ENCODE measurements around the gene ITGBL1.

The ITGBL1 gene

GRCh38 chr13:101451641-101452040, 834 bp upstream of the ITGBL1 start:
- no peak overlapping the region for H3K4me3 ChIP-seq (ENCODE audit: low read depth, low read length)
- TF ChIP-seq CTCF (IDR thresholded peaks at IDR 0.05; ENCODE audit: borderline replicate concordance, insufficient read depth, low read depth, low read length) = no peak

GRCh38 chr13:101453784-101454201, 1.3 kb downstream of the ITGBL1 start:
- H3K4me3 ChIP-seq (ENCODE audit: low read depth, low read length) = no peak overlapping the region

GRCh38 chr13:101454767-101455166, 2.3 kb downstream of the ITGBL1 start:
- H3K4me3 ChIP-seq (ENCODE audit: low read depth, low read length) = no peak overlapping the region
- no peak for TF ChIP-seq CTCF (IDR thresholded peaks at IDR 0.05; ENCODE audit: borderline replicate concordance, insufficient read depth, low read depth, low read length)

More at GRCh38 chr13:101453784-101454201, 1.3 kb downstream of the ITGBL1 start:
- no peak for TF ChIP-seq CTCF (IDR thresholded peaks at IDR 0.05; ENCODE audit: borderline replicate concordance, insufficient read depth, low read depth, low read length)

GRCh38 chr13:101455863-101456262, 3.4 kb downstream of the ITGBL1 start:
- no peak for TF ChIP-seq CTCF (IDR thresholded peaks at IDR 0.05; ENCODE audit: borderline replicate concordance, insufficient read depth, low read depth, low read length)
- no peak overlapping the region for H3K4me3 ChIP-seq (ENCODE audit: low read depth, low read length)

GRCh38 chr13:101457176-101457575, 4.7 kb downstream of the ITGBL1 start:
- no peak overlapping the region for H3K4me3 ChIP-seq (ENCODE audit: low read depth, low read length)
- no peak for TF ChIP-seq CTCF (IDR thresholded peaks at IDR 0.05; ENCODE audit: borderline replicate concordance, insufficient read depth, low read depth, low read length)

GRCh38 chr13:101465877-101466276, 13.4 kb downstream of the ITGBL1 start:
- no peak overlapping the region for H3K4me3 ChIP-seq (ENCODE audit: low read depth, low read length)
- TF ChIP-seq CTCF (IDR thresholded peaks at IDR 0.05; ENCODE audit: borderline replicate concordance, insufficient read depth, low read depth, low read length) = no peak

- no peak overlapping the region for H3K4me3 ChIP-seq (ENCODE audit: low read depth, low read length)
- TF ChIP-seq CTCF (IDR thresholded peaks at IDR 0.05; ENCODE audit: borderline replicate concordance, insufficient read depth, low read depth, low read length) = no peak
Observed at GRCh38 chr13:101467415-101467814, 14.9 kb downstream of the ITGBL1 start.
